T-helper 1 cell treated with Interleukin-12 subunit alpha and Interleukin-12 subunit beta and Interleukin-4 antibody, amounts not matched to agents 30 μg/mL and 1 μg/mL, for 36 hours (primary cell): ENCODE data around the gene TENT5A.

Experiments used
- H3K27ac Mint-ChIP-seq: one replicate; pipeline ENCODE4 v1.8.0; 2021; ENCODE audit warnings: mild to moderate bottlenecking, mixed read lengths
- H3K27me3 Mint-ChIP-seq: one replicate; pipeline ENCODE4 v1.8.0; 2021; ENCODE audit warnings: low read depth, mixed read lengths
- H3K36me3 Mint-ChIP-seq: one replicate; pipeline ENCODE4 v1.8.0; 2021; ENCODE audit warnings: low read depth, mixed read lengths
- H3K4me1 Mint-ChIP-seq: one replicate; pipeline ENCODE4 v1.8.0; 2021; ENCODE audit warnings: low read depth, mixed read lengths
- H3K4me3 Mint-ChIP-seq: one replicate; pipeline ENCODE4 v1.8.0; 2021; ENCODE audit warnings: mild to moderate bottlenecking, moderate library complexity, mixed read lengths
- H3K9me3 Mint-ChIP-seq: one replicate; pipeline ENCODE4 v1.8.0; 2021; ENCODE audit warnings: mixed read lengths

Gene TENT5A

DNA sequence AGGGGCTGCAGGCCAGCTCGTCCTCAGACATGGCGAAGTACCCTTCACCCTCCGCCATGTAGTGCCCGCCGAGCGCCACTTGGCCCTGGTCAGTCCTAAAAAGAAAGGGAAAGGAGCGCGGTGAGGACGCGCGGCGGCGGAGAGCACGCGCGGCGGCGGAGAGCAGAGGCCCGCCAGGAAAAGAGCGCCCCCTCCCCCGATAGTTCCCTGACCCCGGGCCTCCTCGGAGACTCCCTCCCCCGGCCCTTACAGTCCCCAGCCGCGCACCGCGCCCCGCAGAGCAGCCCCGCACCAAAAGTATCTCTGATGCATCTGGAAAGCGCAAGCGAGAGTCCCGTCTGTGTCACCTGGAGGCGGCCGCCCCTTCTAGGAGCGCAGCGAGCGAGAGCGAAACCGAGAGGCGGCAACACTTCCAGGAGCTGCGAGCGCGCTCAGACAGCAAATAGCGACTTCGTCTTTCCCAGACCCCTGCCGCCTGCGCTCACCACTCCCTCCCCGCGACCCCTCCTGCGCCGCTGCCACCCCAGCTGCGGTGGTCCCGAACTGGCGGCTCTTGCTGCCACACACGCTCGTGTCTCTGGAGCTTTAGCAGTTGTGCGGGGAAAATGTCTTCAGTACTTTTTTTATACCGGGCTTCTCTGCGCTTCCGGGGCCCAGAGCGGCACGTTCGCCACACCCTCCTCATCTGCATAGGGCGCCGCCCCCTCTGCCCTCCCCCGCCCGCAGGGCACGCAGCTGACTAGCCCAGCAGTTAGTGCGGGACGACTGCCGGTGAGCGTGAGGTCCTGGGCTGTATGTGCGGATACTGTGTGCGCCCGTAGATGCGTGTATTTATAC is at the start of gene TENT5A:
Gene TENT5A (minus strand): TSS at position 598 of the 837 bp plus-strand sequence. CDS start 540 bp downstream, at position 58.
- peak within 1 kb of the TSS; percentile 91 for H3K4me3 Mint-ChIP-seq
- peaks cover 1% of the 10 kb centered on the region for H3K36me3 Mint-ChIP-seq
- H3K9me3 Mint-ChIP-seq: no peaks in the 10 kb centered on the region
- H3K27ac Mint-ChIP-seq: peak within 1 kb of the TSS; percentile 81
- H3K27me3 Mint-ChIP-seq: peaks cover 58% of the 10 kb centered on the region
- H3K4me1 Mint-ChIP-seq: peaks cover 11% of the 10 kb centered on the region

DNA sequence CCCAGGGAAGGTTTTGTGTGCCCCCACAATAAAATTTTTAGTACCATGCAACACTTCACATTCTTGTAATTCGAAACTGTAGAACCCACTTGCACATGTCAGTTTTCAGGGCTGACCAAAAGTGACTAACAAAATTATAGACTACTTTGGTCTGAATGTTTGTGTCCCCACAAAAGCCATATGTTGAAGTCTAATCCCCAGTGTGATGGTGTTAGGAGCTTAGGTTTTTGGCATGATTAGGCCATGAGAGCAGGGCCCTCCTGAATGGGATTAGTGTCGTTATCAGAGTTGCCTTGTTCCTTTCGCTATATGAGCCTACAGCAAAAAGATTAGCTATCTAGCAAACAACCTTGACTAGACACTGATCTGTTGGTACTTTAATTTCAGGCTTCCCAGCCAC is 49.0 kb upstream of the TENT5A start:
- no peak overlapping the region for H3K4me3 Mint-ChIP-seq
- H3K27me3 Mint-ChIP-seq: no peaks in the 10 kb centered on the region
- no peak overlapping the region for H3K27ac Mint-ChIP-seq
- no peaks in the 10 kb centered on the region for H3K36me3 Mint-ChIP-seq
- no peaks in the 10 kb centered on the region for H3K9me3 Mint-ChIP-seq
- H3K4me1 Mint-ChIP-seq: no peaks in the 10 kb centered on the region

DNA sequence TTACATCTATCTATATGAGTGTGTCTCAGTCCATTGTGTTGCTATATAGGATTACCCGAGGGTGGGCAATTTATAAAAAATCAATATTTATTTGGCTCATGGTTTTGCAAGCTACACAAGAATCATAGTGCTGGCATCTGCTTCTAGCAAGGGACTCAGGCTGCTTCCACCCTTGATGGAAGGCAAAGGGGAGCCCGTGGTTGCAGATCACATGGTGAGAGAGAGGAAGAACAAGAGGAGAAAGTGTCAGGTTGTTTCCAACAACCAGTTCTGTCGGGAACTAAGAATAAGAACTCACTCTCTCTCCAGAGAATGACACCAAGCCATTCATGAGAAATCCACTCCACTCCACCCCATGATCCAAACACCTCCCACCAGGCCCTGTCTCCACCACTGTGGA is 48.2 kb upstream of the TENT5A start:
- Mint-ChIP-seq H3K36me3 (no peaks in the 10 kb centered on the region), H3K27me3 (no peaks in the 10 kb centered on the region), H3K4me1 (no peaks in the 10 kb centered on the region), H3K4me3 (no peak overlapping the region), H3K9me3 (no peaks in the 10 kb centered on the region), H3K27ac (no peak overlapping the region)

DNA sequence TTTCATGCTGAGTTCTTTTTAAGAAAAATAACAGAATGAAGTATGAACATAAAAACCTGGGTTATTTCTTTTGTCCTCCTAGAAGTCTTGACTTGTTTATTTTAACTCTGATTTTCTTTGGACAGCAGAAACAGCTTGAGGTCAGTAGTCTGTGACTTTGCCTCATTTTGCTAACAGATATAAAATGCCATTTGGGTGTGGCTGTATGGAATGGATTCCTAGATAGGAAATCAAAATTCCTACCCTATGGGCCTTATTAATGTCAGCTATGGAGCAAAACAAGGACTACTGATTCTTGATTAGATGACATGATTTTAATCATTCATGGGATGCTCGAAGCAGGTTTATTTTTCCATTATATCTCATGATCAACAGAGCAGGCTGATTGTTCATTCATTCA is 46.8 kb upstream of the TENT5A start:
- Mint-ChIP-seq H3K4me3 (no peak overlapping the region), H3K4me1 (no peaks in the 10 kb centered on the region), H3K27me3 (no peaks in the 10 kb centered on the region), H3K9me3 (no peaks in the 10 kb centered on the region), H3K27ac (no peak overlapping the region), H3K36me3 (no peaks in the 10 kb centered on the region)

DNA sequence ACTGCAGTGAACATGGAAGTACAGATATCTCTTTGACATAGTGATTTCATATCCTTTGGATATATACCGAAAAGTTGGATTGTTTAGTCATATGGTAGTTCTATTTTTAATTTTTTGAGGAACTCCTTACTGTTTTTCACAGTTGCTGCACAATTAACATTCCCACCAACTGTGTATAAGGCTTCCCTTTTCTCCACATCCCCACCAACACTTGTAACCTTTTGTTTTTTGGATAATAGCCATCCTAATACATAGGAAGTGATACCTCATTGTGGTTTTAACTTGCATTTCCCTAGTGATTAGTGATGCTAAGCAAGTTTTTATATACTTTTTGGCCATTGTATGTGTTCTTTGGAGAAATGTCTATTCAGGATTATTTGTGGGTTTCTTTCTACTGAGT is 45.1 kb upstream of the TENT5A start:
- H3K27ac Mint-ChIP-seq: no peak overlapping the region
- no peaks in the 10 kb centered on the region for H3K36me3 Mint-ChIP-seq
- no peaks in the 10 kb centered on the region for H3K4me1 Mint-ChIP-seq
- no peaks in the 10 kb centered on the region for H3K9me3 Mint-ChIP-seq
- H3K4me3 Mint-ChIP-seq: no peak overlapping the region
- no peaks in the 10 kb centered on the region for H3K27me3 Mint-ChIP-seq

DNA sequence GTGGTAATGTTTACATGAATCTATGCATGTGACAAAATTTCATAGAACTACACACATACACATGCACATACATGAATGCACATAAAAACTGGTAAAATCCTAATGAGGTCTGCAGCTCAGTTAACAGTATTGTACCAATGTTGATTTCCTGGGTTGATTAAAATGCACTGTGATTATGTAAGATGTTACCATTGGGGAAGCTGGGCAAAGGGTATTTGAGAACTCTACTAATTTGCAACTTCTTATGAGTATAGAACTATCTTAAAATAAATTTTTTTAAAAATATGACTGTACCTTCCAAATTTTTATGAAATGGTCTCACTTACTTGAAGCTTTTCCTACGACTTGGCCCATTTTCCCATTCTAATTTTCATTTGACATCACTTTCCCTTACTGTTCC is 43.4 kb upstream of the TENT5A start:
- no peak overlapping the region for H3K27ac Mint-ChIP-seq
- no peaks in the 10 kb centered on the region for H3K36me3 Mint-ChIP-seq
- H3K27me3 Mint-ChIP-seq: no peaks in the 10 kb centered on the region
- H3K9me3 Mint-ChIP-seq: no peaks in the 10 kb centered on the region
- no peaks in the 10 kb centered on the region for H3K4me1 Mint-ChIP-seq
- no peak overlapping the region for H3K4me3 Mint-ChIP-seq

DNA sequence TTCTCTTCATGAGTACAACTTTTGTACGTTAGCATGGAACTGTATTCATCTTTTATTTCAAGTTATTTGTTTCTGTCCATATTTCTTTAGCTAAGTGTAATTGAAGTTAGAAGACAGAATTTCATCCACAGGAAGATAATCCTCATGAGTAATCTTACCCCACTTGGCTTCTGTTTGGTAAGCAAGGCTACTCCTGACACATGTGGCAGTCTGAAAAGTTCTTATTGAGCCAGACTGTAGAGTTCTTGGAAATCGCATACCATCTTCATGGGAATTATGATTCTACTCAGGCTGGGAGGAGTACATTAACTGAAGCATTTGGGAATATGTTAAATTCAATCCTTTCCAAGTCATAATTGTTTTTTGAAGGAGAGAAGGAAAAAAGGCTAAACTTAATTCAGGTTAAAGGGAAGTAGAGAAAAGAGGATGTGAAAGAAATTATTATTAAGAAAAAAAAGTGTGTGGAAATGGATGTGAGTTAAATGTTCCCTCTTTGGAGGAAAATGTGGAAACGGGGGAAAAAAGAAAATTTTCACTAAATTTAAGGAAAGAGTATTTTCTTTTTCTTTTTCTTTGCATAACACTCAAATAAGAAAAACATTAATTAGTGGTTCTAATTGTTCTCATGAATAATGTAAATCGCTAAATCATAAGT is 41.5 kb upstream of the TENT5A start:
- H3K27me3 Mint-ChIP-seq: no peaks in the 10 kb centered on the region
- no peak overlapping the region for H3K27ac Mint-ChIP-seq
- no peaks in the 10 kb centered on the region for H3K36me3 Mint-ChIP-seq
- no peak overlapping the region for H3K4me3 Mint-ChIP-seq
- no peaks in the 10 kb centered on the region for H3K9me3 Mint-ChIP-seq
- no peaks in the 10 kb centered on the region for H3K4me1 Mint-ChIP-seq

DNA sequence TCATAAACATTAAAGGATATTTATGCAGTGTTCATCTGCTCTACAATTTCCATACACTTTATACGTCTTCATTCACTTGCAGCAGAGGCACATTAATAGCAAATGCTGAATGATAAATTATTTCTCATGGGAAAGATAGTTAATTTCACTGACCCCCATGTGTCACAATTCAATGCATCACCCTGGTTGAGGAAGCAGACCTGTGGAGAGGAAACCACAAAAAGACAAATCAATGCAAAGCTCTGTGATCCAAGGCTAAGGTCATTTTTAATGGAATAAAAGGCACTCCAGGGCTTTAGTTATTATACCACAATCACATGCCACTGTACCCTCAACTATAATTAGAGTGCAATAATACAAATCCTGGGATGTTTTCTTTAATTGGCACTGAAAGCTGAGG is 40.3 kb upstream of the TENT5A start:
- H3K36me3 Mint-ChIP-seq: no peaks in the 10 kb centered on the region
- no peak overlapping the region for H3K4me3 Mint-ChIP-seq
- H3K27me3 Mint-ChIP-seq: no peaks in the 10 kb centered on the region
- H3K27ac Mint-ChIP-seq: no peak overlapping the region
- H3K4me1 Mint-ChIP-seq: no peaks in the 10 kb centered on the region
- H3K9me3 Mint-ChIP-seq: no peaks in the 10 kb centered on the region

DNA sequence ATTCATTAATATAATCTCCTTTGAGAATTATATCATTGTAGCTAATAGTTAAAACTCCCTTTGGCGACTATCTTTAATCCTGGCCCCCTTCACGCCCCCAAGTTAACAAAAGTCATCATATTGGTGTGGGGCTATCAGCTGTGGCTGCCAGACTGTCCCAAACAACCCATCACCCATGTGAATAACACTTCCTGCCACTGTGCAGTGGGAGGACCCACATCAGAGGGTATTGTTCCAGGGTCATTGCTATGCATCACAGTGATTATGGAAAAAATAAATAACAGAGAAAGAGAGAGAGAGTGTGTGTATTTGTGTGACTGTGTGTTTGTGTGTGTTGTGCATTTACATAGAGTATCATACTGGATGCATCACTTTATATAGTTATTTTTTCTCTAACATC is 39.3 kb upstream of the TENT5A start:
- Mint-ChIP-seq H3K4me3 (no peak overlapping the region), H3K27me3 (no peaks in the 10 kb centered on the region), H3K9me3 (no peaks in the 10 kb centered on the region), H3K36me3 (no peaks in the 10 kb centered on the region), H3K27ac (no peak overlapping the region), H3K4me1 (no peaks in the 10 kb centered on the region)

DNA sequence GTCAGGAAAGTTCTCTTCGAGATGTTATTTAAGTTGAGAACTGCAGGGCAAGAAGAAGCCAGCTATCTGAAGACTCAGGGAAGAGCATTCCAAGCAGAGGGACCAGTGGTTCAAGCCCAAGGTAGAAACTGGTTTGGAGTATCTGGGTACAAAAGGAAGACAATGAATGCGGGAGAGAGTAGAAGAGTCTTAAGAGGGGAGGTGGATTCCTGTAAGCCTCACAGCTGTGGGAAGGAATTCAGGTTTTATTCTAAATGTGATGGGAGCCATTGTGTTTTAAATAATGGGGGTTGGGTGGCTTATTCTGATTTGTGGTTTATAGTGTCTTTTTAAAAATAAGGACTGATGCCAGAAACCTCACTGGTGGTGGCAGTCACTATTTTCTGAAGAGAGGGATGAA is 37.6 kb upstream of the TENT5A start:
- no peaks in the 10 kb centered on the region for H3K9me3 Mint-ChIP-seq
- H3K27me3 Mint-ChIP-seq: no peaks in the 10 kb centered on the region
- no peak overlapping the region for H3K4me3 Mint-ChIP-seq
- no peaks in the 10 kb centered on the region for H3K36me3 Mint-ChIP-seq
- H3K27ac Mint-ChIP-seq: no peak overlapping the region
- H3K4me1 Mint-ChIP-seq: no peaks in the 10 kb centered on the region

DNA sequence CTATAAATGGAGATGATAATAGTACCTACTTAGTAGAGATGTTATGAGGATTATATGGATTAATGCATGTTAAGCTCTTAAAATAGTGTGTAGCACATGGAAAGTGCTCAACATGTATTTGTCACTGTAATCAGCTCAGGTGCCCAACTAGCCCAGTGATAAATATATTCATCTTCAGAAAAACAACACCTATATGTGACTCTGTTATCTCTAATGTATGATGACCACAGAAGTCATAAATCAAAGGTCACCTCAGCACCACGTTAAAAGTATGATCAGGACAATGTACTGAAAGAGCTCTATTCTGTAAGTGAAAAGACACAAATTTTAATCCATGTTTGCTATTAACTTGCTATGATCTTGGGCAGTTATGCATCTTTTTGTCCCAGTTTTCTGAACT is 36.8 kb upstream of the TENT5A start:
- H3K27me3 Mint-ChIP-seq: no peaks in the 10 kb centered on the region
- no peak overlapping the region for H3K27ac Mint-ChIP-seq
- no peaks in the 10 kb centered on the region for H3K9me3 Mint-ChIP-seq
- no peaks in the 10 kb centered on the region for H3K36me3 Mint-ChIP-seq
- no peaks in the 10 kb centered on the region for H3K4me1 Mint-ChIP-seq
- H3K4me3 Mint-ChIP-seq: no peak overlapping the region

DNA sequence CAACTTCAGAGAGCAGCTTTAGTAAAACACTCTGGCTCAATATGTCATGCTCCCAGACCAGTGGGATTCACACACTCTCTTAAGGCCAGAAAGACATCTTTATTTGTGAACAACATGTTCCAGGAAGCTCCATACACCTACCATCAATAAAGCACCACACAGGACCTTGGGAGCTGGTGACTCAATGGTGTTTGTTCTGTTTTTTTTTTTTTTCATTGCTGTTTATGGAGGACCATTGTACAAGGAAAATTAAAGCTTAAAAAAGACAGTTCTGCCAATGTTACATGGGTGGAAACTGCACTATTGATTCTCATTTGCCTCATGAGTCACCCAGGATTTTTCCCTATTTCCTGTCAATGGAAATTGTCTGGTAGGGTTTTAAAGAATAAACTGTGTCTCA is 36.3 kb upstream of the TENT5A start:
- Mint-ChIP-seq H3K36me3 (no peaks in the 10 kb centered on the region), H3K4me3 (no peak overlapping the region), H3K4me1 (no peaks in the 10 kb centered on the region), H3K9me3 (no peaks in the 10 kb centered on the region), H3K27ac (no peak overlapping the region), H3K27me3 (no peaks in the 10 kb centered on the region)

DNA sequence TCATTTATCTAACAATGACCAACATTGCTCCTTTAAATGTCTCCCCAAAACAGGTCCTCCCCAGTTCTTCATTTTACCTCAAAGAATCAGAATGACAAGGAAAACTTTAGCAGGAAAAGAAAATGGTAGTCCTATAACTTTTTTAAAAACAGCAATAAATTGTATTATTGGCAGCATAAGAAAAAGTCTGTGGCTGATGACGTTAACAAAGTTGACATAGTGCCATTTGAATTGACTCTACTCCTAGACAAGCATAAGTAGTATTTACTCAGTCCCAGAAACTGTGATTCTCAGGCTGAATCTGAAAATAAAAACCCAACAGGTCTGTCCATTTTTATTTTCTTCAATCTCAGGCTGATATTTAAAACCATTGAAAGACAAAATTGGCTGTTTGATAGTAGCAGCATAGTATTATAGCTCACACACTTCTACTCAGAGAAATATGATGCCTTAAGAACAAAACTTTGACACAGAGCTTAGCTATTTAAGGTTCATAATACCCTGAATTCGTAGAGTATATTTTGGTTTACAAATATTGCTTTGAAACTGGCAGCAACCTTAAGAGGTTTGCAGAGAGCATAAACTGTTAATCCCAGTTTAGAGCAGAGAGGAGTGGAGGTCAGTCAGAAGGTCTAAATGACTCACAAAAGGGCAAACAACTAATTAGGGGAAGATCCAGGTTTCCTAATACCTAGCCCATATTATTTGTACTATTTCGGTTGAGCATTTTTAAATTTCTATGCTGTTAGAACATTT is 35.0 kb upstream of the TENT5A start:
- Mint-ChIP-seq H3K36me3 (no peaks in the 10 kb centered on the region), H3K27ac (no peak overlapping the region), H3K4me3 (no peak overlapping the region), H3K27me3 (peaks cover 1% of the 10 kb centered on the region), H3K9me3 (peaks cover under 1% of the 10 kb centered on the region), H3K4me1 (no peaks in the 10 kb centered on the region)

DNA sequence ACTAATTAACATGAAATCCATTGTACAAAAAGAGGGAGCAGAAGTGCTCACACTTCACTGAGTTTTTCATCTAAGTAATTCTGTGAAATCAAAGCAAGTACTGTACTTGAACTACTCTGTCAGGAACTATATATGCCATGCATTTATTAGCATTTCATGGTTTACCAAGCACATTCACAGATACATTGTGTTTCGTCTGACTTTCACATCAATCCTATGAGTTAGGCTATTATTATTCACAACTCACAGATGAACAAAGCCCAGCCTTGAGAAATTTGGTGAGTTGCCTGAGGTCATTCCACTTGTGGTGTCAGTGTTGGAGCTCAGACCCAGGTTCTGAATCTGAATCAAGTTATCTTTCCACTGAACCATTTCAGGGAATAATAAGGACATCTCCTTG is 33.7 kb upstream of the TENT5A start:
- no peak overlapping the region for H3K4me3 Mint-ChIP-seq
- H3K9me3 Mint-ChIP-seq: peaks cover 7% of the 10 kb centered on the region
- no peaks in the 10 kb centered on the region for H3K4me1 Mint-ChIP-seq
- H3K27ac Mint-ChIP-seq: no peak overlapping the region
- H3K27me3 Mint-ChIP-seq: peaks cover 7% of the 10 kb centered on the region
- H3K36me3 Mint-ChIP-seq: no peaks in the 10 kb centered on the region

DNA sequence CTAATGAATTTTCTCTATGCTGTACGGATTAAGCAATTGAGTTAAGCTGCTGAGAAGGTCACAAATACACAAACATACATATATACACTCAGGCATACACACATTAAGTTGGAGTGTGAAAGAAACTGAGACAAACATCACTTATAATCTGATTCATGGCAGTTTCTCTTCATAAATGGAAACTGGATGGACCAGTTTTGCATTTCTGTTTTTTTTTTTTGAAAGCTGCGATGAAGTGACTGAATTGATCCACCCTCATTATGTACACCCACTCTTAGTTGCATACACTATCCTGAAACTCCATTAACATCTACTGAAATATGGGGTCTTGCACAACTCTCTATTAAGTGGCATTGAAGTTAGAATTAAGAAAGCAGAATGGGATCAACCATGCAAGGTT is 32.9 kb upstream of the TENT5A start:
- Mint-ChIP-seq H3K9me3 (peaks cover 7% of the 10 kb centered on the region), H3K27me3 (peaks cover 7% of the 10 kb centered on the region), H3K27ac (no peak overlapping the region)

More for the DNA sequence above, 32.9 kb upstream of the TENT5A start:
- Mint-ChIP-seq H3K4me3 (no peak overlapping the region), H3K36me3 (no peaks in the 10 kb centered on the region), H3K4me1 (no peaks in the 10 kb centered on the region)
